Activated T-helper 17 cell treated with anti-CD3 and anti-CD28 coated beads, Interleukin-2, amount 50 U/mL, for 72 hours (primary cell): ENCODE results near the gene WDR1. TPM values are rescaled to one million over a fixed set of nuclear protein-coding genes. Genes with fewer than 3 reads are reported as not detected.

Source experiments
- ATAC-seq: fragments of 150-1000 bp; cut with Tn5 transposase; replicated peaks from 2 replicates; pipeline ENCODE4 v1.10.0; 2021; ENCODE audit warnings: mild to moderate bottlenecking, moderate library complexity
- H3K27ac Mint-ChIP-seq: one replicate; pipeline ENCODE4 v1.8.0; 2022; ENCODE audit warnings: mixed read lengths
- H3K27me3 Mint-ChIP-seq: one replicate; pipeline ENCODE4 v1.8.0; 2022; ENCODE audit warnings: mixed read lengths
- H3K36me3 Mint-ChIP-seq: one replicate; pipeline ENCODE4 v1.8.0; 2022; ENCODE audit warnings: low read depth, mild to moderate bottlenecking, mixed read lengths
- H3K4me1 Mint-ChIP-seq: one replicate; pipeline ENCODE4 v1.8.0; 2022; ENCODE audit warnings: mixed read lengths
- H3K4me3 Mint-ChIP-seq: one replicate; pipeline ENCODE4 v1.8.0; 2022; ENCODE audit warnings: mild to moderate bottlenecking, mixed read lengths
- H3K9me3 Mint-ChIP-seq: one replicate; pipeline ENCODE4 v1.8.0; 2022; ENCODE audit warnings: mixed read lengths
- total RNA-seq, 2 donors: library from RNA; stranded (reverse); gene quantifications; one replicate each; pipeline ENCODE4 v1.2.3, GENCODE V29; 2022

WDR1 gene
- total RNA-seq, 2 donors from 2014 or later = 401 to 630 TPM

- Mint-ChIP-seq H3K27ac (peak overlapping the region; percentile 94), H3K9me3 (no peaks in the 10 kb centered on the region), H3K27me3 (no peaks in the 10 kb centered on the region), H3K4me3 (peak overlapping the region; percentile 93), H3K36me3 (peaks cover 100% of the 10 kb centered on the region), H3K4me1 (peaks cover 31% of the 10 kb centered on the region)
- ATAC-seq = no peak
Measured at GRCh38 chr4:10092481-10093270, 23.9 kb downstream of the WDR1 start.

- no peaks in the 10 kb centered on the region for H3K27me3 Mint-ChIP-seq
- H3K4me1 Mint-ChIP-seq = peaks cover 21% of the 10 kb centered on the region
- ATAC-seq = no peak
- H3K27ac Mint-ChIP-seq = peak overlapping the region; percentile 46
- peak overlapping the region; percentile 93 for H3K4me3 Mint-ChIP-seq
- H3K9me3 Mint-ChIP-seq = no peaks in the 10 kb centered on the region
- peaks cover 100% of the 10 kb centered on the region for H3K36me3 Mint-ChIP-seq
Measured at GRCh38 chr4:10091531-10092181, 24.9 kb downstream of the WDR1 start.

DNA sequence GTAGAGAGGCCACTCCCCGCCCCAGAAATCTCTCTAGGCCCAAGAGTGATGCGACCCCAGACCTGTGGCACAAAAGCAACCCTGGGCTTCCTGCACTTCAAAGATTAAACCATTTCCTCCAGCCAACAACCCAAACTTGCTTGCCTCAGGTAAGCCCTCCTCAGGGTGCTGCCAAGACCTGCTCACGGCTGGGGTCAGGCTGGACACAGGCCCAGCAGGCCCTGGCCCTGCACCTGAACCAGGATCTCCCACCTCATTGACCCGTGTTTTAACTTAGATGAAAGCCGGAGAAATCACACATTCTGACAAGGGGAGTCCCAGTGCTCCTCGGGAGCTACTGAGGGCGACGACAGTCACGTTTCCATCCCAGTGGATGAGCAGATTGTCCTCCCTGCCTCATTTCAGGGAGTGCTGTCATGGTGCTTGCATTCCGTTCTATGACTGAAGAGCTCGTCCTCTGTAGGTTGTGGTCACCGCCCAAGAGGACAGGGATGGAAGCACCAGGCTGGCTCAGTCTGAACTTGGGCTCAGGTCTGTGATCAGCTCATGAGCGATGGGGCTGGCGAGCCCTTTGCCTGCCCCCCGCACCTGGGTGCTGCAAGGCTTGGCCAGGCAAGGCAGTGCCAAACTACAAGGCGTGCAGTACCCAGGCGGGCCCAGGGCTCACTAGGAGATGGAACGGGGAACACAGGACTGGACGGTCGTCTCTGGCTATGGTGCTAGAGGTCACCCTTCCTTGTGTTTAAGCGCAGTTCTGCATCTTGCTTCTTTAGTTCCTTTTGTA is 25.9 kb downstream of the WDR1 start:
- Mint-ChIP-seq H3K4me3 (no peak overlapping the region), H3K36me3 (peaks cover 100% of the 10 kb centered on the region), H3K27ac (peak overlapping the region; percentile 46), H3K27me3 (no peaks in the 10 kb centered on the region), H3K4me1 (peaks cover 16% of the 10 kb centered on the region), H3K9me3 (no peaks in the 10 kb centered on the region)
- ATAC-seq = no peak

- Mint-ChIP-seq H3K36me3 (peaks cover 100% of the 10 kb centered on the region), H3K4me3 (no peak overlapping the region), H3K27me3 (no peaks in the 10 kb centered on the region), H3K9me3 (no peaks in the 10 kb centered on the region), H3K4me1 (peaks cover 16% of the 10 kb centered on the region), H3K27ac (no peak overlapping the region)
- ATAC-seq = no peak
Measured at GRCh38 chr4:10089346-10089745, 27.3 kb downstream of the WDR1 start.

DNA sequence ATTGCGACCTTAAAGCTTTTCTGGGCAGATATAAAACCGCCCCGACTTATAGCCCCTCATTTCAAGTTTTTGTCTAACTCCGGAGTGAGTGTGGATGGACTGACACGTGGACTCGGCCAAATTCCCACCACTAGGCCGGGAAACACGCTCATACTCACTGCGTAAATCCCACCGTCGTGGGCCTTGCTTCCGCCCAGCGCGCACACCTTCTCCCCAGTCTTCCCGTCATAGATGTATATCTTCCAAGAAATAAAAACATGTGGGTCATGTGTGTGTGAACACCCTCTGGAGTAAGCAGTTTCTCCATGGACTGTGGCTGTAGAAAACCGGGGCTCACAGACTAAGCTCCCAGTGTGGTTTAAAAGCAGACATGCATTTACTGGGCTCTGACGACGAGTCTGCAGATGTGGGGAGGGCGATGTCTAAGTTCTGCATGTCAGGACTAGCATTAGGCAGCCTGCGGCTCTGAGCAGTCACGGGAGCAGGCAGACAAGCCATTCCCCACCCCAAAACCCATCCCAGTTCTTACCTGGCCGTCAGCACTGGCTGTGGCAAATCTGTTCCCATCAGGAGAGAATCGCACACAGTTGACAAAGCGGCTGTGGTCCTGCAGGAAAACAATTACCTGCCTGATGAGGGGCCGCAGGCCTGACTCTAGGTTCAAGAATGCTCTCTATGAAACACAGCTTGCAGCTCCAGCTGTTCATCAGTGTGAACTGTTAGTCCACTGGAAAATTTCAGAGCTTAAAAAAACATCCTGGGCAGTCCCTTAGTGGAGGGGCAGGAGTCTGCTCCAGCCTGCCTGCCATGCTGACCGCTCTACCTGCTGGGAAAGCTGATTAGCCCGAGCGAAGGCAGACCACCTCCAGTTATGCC is 28.2 kb downstream of the WDR1 start:
- Mint-ChIP-seq H3K27ac (peak overlapping the region; percentile 50), H3K27me3 (no peaks in the 10 kb centered on the region), H3K36me3 (peaks cover 99% of the 10 kb centered on the region), H3K4me3 (no peak overlapping the region), H3K4me1 (peaks cover 7% of the 10 kb centered on the region), H3K9me3 (no peaks in the 10 kb centered on the region)
- no peak for ATAC-seq

DNA sequence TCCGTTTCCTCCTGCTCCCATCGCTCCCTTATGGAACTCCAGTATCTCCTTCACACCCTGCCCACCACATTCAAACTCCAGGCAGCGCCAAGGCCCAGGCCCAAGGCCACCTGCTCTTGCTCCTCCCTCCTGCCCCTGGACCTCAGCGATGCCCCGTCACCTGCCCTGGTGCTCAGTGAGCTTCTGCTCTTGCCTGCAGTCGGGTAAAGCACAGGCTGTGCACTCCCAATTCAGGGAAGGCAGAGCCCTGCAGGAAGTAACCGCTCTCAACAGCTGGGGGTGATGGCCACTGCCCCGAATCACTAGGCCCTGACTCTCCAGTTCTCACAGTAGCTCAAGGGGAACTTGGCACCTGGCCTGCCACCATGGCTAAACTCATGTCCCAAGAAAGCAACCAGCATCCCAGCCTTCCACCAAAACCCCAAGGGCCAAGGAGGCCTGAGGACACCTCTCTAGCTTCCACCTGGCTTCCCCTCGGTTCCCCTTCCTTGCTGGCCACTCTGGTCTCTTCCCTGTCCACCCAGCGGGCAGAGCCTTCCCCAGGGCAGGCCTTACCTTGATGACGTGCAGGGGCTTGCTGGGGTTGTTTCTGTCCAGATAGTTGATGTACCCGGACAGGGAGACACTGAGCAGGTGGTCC is 29.3 kb downstream of the WDR1 start:
- Mint-ChIP-seq H3K4me3 (no peak overlapping the region), H3K4me1 (no peaks in the 10 kb centered on the region), H3K9me3 (no peaks in the 10 kb centered on the region), H3K27me3 (no peaks in the 10 kb centered on the region), H3K36me3 (peaks cover 99% of the 10 kb centered on the region), H3K27ac (peak overlapping the region; percentile 50)
- no peak for ATAC-seq

DNA sequence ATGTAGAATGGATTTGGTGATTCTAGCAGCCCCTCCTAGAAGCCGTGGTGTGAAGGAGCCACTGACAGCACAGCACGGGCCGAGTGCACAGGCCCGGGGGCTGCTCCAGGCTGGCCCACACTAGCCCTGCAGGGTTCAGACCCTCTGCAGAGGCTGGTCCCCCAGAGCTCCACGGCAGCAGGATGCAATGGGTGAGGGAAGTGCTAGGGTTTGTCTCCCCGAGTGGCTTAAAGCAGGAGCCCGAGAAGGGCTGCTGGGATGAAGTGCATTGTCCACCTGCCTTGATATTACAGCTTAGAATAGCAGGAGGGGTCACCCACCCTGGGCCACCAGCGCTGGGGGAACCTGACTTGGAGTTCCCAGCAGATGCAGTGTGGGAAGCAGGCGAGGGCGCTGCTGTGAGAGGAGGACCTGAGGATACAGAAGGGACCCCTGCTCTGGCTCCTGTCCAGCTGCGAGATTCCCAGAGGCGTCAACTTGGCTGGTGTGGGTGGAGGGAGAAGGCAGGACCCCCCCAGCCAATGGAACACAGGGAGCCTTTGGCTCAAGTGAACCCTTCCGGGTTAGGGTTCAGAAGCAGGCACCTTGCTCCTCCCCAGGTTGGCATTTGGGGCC is 30.0 kb downstream of the WDR1 start:
- peaks cover 99% of the 10 kb centered on the region for H3K36me3 Mint-ChIP-seq
- ATAC-seq = no peak
- H3K4me1 Mint-ChIP-seq = no peaks in the 10 kb centered on the region
- no peaks in the 10 kb centered on the region for H3K9me3 Mint-ChIP-seq
- no peak overlapping the region for H3K27ac Mint-ChIP-seq
- no peaks in the 10 kb centered on the region for H3K27me3 Mint-ChIP-seq
- no peak overlapping the region for H3K4me3 Mint-ChIP-seq

DNA sequence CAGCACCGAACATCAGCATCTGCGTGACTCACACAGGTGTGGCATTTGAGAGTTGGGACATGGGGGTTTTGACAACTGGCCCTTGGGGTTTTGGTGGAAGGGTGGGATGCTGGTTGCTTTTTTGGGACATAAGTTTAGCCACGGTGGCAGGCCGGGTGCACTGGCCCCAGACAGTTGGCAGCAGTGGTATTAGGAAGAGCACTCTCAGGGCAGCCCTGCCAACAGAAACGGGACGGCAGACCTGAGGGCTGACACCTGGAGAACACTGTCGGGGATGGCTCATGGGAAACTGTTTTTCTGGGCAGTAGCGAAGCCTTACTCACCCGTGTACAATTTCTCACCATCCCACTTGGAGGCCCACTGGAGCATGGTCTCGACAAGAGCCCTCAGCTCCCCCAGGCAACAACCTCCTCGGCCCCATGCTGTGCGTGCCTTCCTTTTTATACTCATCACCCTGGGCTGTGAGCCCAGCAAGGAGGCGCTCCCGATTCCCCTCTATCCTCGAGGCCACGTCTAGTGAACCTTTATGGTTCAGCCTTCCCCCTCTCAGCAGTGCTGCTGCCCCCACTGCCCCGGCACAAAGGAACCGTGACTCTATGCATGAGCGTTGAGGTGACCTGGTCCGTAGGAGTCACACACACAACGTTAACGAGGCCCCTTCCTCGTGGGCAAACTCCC is 30.6 kb downstream of the WDR1 start:
- H3K4me1 Mint-ChIP-seq = no peaks in the 10 kb centered on the region
- H3K36me3 Mint-ChIP-seq = peaks cover 99% of the 10 kb centered on the region
- no peak for ATAC-seq
- no peak overlapping the region for H3K27ac Mint-ChIP-seq
- H3K9me3 Mint-ChIP-seq = no peaks in the 10 kb centered on the region
- no peaks in the 10 kb centered on the region for H3K27me3 Mint-ChIP-seq
- H3K4me3 Mint-ChIP-seq = no peak overlapping the region

GRCh38 chr4:10085386-10085785 is 31.2 kb downstream of the WDR1 start:
- Mint-ChIP-seq H3K27me3 (no peaks in the 10 kb centered on the region), H3K36me3 (peaks cover 99% of the 10 kb centered on the region), H3K4me3 (no peak overlapping the region), H3K27ac (peak overlapping the region; percentile 12), H3K4me1 (no peaks in the 10 kb centered on the region), H3K9me3 (no peaks in the 10 kb centered on the region)
- no peak for ATAC-seq

GRCh38 chr4:10084651-10085358 is 31.8 kb downstream of the WDR1 start:
- no peak for ATAC-seq
- Mint-ChIP-seq H3K4me3 (no peak overlapping the region), H3K27ac (peak overlapping the region; percentile 12), H3K4me1 (no peaks in the 10 kb centered on the region), H3K9me3 (no peaks in the 10 kb centered on the region), H3K36me3 (peaks cover 99% of the 10 kb centered on the region), H3K27me3 (no peaks in the 10 kb centered on the region)

GRCh38 chr4:10083861-10084641 is 32.5 kb downstream of the WDR1 start:
- H3K36me3 Mint-ChIP-seq = peaks cover 99% of the 10 kb centered on the region
- no peaks in the 10 kb centered on the region for H3K9me3 Mint-ChIP-seq
- H3K4me1 Mint-ChIP-seq = no peaks in the 10 kb centered on the region

DNA sequence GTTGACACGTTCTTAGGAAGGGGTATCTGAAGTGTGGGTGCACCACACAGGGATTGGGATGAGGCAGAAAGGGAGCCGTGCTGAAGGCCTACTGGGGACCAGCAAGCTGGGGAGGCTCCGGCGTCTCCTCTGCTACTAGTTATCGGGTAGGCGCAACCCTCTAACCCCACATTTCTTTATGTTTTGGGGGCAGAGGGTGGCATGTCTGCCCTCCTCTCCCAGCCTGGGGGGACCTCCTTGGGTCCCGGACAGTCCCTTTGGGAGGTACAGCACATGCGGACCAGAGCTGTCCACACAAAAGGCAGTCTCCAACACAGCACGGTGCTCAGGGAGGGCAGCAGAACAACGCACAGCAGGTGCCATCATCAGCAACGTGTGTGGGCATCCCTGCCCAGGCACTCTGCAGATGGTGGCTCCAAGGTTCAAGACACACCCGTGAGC is 33.2 kb downstream of the WDR1 start:
- no peak overlapping the region for H3K4me3 Mint-ChIP-seq
- H3K36me3 Mint-ChIP-seq = peaks cover 99% of the 10 kb centered on the region
- no peak for ATAC-seq
- no peaks in the 10 kb centered on the region for H3K9me3 Mint-ChIP-seq
- H3K4me1 Mint-ChIP-seq = no peaks in the 10 kb centered on the region
- no peak overlapping the region for H3K27ac Mint-ChIP-seq
- H3K27me3 Mint-ChIP-seq = no peaks in the 10 kb centered on the region

More at GRCh38 chr4:10083861-10084641, 32.5 kb downstream of the WDR1 start:
- H3K4me3 Mint-ChIP-seq = no peak overlapping the region
- H3K27me3 Mint-ChIP-seq = no peaks in the 10 kb centered on the region
- ATAC-seq = no peak
- H3K27ac Mint-ChIP-seq = no peak overlapping the region
